HPDE6-E6E7 (cell line): ENCODE data around the gene KHDC4.
A peak's percentile ranks its signal among the peaks of the same experiment; 100 is the strongest.

Source experiments
- DNase-seq: peaks from one replicate; pipeline ENCODE4 v3.0.0; 2011; ENCODE audit warnings: missing footprints; ENCODE audit errors: extremely low spot score

KHDC4 gene

DNA sequence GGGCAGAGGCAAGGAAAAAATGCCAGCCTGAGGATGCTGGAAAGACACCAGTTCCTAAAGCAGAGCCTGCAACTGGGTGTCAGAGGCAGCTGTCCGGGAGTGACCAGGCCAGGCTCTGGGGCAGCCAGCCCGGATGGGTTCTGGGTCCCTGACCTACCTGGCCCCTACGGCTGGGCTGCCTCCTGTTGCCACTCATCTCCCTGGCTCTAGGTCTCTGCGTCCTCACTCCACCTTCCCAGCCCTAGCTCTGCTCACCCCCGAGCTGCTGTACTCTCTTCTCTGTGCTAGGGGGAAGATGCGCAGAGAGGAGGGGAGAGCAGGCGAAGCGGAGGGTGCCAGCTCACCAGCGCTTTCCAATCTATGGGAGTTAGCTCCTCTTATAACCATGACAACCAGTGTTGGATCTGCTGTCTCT lies 35.2 kb upstream of the KHDC4 start:
- DNase-seq, result no peak

- DNase-seq, result no peak
Observed at GRCh38 chr1:155968670-155969069, 34.5 kb upstream of the KHDC4 start.

- DNase-seq, result no peak
Observed at GRCh38 chr1:155968051-155968400, 33.8 kb upstream of the KHDC4 start.

- no peak for DNase-seq
Observed at GRCh38 chr1:155967341-155968050, 33.3 kb upstream of the KHDC4 start.

- DNase-seq, result no peak
Observed at GRCh38 chr1:155966750-155967149, 32.5 kb upstream of the KHDC4 start.

DNA sequence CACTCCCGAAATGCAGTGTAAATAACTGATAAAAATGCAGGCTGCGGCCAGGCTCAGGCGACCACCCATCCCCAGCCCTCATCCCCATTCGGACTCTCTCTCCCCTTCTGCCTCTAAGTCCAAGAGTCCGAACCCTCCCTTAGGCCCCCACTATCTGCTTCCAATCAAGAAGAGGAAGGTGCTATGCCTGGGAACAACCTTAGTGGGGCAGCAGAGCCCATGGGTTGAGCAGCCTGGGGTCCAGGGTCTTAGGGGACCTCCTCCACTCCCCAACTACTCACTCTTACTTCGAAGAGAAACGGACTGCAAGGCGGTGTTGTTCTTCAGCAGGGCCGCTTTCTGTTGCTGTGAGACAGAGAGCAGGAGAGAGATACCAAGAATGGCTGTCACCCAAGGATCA lies 31.9 kb upstream of the KHDC4 start:
- DNase-seq, result no peak

GRCh38 chr1:155964193-155964592 lies 30.0 kb upstream of the KHDC4 start:
- DNase-seq, result no peak

DNA sequence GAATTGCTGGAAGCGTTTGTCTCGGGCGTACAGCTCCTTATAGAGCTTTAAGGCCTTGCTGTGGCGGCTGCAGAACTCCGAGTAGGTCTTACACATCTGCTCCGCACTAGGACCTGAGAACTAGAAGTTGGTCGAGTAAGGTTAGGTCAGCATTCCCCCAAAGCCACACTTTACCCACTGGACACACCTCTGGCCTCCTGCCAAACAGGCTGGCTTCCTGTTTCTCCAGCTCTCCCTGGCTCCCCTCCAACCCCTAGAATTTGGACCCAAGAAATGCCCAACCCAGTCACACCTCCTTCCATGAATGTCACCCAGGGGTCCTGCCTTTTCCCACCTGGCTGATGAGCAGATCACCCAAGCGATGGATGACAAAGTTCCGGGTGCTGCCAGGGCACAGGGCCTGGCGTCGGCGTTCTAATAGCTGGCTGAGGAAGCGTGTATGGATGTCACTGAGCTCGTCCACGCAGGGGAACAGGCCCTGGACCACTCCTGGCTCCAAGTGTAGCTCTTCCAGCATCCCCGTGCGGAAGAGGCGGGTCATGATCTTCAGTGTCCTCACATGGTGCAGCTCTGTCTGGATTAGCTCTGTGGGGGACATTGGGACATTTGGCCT lies 28.5 kb upstream of the KHDC4 start:
- DNase-seq, result no peak

DNA sequence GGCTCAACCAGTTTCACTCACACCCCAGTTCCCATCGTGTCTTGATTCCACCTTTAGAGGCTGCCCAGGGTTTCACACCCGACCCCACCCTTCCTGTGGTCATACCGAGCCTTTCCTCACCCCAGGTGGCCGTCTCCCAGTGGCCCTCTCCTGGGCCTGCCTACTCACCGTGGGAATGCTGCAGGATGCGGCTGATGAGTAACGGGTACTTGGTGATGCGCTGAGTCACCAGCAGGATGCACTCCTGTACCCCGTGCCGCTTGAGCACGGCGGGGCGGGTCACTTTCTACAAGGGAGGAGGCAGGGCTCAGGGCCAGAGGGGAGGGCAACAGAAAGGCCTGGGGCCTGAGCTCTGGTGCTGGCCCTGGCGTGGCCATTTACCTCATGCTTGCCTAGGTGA lies 27.7 kb upstream of the KHDC4 start:
- DNase-seq, result peak; percentile 99

DNA sequence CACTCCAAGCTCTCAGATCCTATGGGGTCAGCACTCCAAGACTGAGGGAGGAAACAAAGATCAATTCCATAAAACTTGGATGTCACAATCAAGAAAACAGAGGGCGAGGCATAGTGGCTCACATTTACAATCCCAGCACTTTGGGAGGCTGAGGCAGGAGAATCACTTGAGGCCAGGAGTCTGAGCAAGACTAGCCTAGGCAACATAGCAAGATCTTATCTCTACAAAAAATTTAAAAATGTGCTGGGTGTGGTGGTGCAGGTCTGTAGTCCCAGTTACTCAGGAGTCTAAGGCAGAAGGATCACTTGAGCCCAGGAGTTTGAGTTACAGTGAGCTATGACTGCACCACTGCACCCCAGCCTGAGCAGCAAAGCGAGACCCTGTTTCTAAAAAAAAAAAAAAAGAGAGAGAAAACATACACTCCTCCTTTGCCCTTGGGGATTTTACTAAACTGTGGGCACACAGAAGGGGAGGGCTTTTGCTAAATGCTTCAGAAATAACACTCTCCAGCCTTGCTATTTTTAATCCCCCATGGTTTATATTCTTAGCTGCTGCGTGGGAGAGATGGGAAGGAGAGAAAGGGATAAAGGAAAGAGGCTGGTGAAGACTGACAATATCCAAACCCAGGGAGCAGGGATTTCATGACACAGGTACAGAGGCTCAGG lies 26.0 kb upstream of the KHDC4 start:
- DNase-seq, result no peak

GRCh38 chr1:155957411-155957915 lies 23.2 kb upstream of the KHDC4 start:
- no peak for DNase-seq

DNA sequence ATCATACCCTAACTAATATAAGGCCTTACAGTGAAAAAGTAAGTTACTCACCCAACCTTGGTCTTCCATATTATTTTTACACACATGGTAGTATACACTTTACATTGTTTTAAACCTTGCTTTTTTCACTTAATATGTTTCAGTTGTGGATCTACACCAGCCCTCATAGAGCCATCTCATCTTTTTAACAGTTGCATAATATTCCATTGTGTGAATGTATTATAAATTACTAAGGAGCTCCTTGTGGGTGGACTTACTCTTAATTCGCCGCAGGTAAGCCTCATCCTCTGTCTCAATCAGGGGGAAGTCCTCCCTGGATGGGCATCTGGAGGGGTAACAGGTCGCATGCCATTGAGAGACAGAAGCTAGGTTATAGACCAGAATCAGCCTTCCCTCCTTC lies 20.4 kb upstream of the KHDC4 start:
- no peak for DNase-seq

DNA sequence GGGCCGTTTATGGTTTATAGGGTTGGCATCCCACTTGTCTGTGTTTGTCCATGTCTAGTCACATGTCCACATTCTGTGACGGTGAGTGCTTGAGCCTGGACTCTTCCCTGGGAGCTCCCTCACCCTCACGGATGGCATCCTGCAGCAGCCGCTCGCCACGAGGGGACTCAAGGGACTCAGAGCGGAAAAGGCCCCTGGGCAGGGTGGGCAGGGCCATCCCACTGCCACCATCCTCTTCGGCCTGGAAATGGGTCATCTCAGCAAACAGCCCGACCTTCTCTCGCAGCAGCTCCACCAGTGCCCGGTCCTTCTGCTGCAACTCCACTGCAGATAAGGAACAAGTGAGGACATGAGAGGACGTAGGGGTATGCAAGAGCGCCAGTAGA lies 18.3 kb upstream of the KHDC4 start:
- no peak for DNase-seq

GRCh38 chr1:155951753-155952504 lies 17.7 kb upstream of the KHDC4 start:
- DNase-seq, result no peak

DNA sequence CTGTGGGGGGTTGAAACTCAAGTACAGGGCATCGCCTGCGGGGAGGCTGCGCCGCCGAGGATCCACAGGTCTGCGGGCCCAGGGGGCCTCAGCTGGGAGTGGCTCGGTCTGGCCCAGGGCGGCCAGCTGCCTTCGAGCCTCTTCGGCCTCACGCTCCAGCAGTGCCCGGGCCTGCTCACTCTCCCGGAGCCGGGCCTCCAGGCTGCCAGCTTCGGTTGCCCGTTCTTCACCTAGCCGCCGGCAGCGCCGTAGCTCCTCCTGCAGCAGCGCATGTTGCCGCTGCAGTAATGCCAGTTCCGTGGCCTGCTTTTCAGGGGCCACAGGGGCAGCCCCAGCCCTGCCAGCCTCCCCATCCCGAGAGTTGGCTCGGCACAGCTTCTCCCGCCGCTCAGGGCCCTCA lies 16.6 kb upstream of the KHDC4 start:
- DNase-seq, result no peak

GRCh38 chr1:155947741-155948140 lies 13.5 kb upstream of the KHDC4 start:
- DNase-seq, result no peak

DNA sequence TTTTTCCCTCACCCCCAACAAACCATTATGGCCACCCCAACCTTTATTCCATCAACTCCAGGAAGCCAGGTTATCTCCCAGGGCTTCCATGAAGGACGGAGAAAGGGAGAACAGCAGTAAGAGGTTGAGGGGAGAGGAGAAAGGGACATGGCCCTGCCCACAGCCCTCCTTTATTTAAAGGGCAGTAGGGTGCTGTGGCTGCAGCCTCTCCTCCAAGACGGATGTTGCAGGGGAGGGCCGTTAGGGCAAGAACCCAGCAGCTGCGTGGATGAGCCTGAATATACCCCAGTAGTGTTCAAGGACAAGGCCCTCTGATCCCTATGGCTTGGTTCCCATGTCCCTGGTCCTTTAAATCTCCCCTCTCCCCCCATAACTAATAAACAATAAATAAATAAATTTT lies 13.1 kb upstream of the KHDC4 start:
- no peak for DNase-seq

DNA sequence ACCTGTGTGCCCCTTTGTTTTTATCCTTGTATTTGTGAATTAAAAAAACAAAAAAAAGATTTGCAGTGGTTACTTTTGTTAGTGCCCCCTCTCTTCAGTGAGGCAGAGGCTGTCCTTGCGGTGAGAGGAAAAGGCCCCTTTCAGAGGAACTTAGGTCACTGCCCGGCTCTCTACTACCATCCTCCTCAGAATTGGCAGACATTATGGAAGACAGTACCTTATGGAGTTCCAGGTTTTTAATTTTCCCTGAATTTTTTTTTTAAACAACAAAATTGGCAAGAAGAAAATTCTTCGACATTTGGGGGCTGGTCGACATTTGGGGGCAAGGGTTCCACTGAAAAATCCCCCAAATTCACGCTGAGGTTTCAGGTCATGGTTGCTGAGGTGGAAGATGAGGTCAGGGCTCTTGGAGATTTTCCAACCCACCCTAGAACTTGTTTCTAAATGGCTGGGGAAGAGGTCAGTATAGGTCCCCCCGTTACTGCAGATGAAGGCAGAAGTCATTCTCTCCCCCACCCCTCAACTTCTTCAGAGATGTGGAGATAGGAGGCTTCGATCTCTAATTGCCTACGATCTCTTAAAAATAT lies 12.5 kb upstream of the KHDC4 start:
- no peak for DNase-seq

GRCh38 chr1:155944444-155944799 lies 10.2 kb upstream of the KHDC4 start:
- DNase-seq, result no peak

DNA sequence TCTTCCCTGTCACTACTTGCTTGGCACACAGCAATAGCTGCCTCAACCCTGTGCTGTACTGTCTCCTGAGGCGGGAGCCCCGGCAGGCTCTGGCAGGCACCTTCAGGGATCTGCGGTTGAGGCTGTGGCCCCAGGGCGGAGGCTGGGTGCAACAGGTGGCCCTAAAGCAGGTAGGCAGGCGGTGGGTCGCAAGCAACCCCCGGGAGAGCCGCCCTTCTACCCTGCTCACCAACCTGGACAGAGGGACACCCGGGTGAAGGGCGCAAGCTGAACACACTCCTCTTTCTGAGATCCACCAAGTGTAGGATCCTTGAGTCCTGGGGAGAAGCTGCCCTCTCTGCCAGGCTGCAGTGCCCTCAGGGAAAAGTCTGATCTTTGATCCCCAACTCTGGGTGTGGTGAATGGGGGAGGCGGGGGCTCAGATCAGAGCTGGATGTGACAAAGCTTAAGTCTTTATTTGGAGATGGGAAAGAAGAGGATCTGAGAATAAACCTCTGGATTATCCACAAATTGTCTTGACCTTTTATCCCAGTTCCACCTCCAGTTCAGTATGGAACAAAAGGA lies 8.4 kb upstream of the KHDC4 start:
- DNase-seq, result no peak

DNA sequence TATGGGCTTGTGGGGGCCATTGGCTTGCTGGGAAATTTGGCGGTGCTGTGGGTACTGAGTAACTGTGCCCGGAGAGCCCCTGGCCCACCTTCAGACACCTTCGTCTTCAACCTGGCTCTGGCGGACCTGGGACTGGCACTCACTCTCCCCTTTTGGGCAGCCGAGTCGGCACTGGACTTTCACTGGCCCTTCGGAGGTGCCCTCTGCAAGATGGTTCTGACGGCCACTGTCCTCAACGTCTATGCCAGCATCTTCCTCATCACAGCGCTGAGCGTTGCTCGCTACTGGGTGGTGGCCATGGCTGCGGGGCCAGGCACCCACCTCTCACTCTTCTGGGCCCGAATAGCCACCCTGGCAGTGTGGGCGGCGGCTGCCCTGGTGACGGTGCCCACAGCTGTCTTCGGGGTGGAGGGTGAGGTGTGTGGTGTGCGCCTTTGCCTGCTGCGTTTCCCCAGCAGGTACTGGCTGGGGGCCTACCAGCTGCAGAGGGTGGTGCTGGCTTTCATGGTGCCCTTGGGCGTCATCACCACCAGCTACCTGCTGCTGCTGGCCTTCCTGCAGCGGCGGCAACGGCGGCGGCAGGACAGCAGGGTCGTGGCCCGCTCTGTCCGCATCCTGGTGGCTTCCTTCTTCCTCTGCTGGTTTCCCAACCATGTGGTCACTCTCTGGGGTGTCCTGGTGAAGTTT lies 7.8 kb upstream of the KHDC4 start:
- no peak for DNase-seq
